GM12872 (cell line): ENCODE data around the gene GAK.

Experiments
- CTCF ChIP-seq: IDR thresholded peaks from 3 replicates; pipeline ENCODE4 v1.5.1; 2011; ENCODE audit warnings: low read depth, mild to moderate bottlenecking, low read length, moderate library complexity; ENCODE audit not compliant: insufficient read depth

GAK gene

GRCh38 chr4:951594-952468 lies 19.7 kb upstream of the GAK start:
- TF ChIP-seq CTCF: no peak

- TF ChIP-seq CTCF: no peak
These were observed 19.1 kb upstream of the GAK start for GRCh38 chr4:951186-951585.

GRCh38 chr4:950136-951020 lies 18.3 kb upstream of the GAK start:
- TF ChIP-seq CTCF: no peak

DNA sequence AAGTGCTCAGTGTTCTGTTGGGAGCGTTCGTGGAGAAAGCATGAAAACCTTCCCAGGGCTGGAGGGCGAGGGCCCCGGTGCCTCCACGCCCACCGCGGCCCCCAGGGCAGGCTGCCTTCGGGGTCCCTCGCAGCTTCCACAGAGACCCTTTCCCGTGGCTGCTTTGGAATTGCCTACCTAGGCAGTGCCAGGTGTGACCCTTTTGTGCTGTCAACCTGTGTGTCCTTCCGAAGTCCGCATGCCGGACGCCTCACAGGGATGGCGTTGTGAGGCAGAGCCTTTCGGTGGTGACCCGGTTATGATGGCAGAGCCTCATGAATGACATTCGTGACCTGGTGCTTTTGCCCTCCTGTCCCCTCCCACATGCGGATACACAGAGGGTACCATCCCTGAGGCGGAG lies 17.5 kb upstream of the GAK start:
- no peak for TF ChIP-seq CTCF

- no peak for TF ChIP-seq CTCF
These were observed 16.8 kb upstream of the GAK start for GRCh38 chr4:948936-949300.

DNA sequence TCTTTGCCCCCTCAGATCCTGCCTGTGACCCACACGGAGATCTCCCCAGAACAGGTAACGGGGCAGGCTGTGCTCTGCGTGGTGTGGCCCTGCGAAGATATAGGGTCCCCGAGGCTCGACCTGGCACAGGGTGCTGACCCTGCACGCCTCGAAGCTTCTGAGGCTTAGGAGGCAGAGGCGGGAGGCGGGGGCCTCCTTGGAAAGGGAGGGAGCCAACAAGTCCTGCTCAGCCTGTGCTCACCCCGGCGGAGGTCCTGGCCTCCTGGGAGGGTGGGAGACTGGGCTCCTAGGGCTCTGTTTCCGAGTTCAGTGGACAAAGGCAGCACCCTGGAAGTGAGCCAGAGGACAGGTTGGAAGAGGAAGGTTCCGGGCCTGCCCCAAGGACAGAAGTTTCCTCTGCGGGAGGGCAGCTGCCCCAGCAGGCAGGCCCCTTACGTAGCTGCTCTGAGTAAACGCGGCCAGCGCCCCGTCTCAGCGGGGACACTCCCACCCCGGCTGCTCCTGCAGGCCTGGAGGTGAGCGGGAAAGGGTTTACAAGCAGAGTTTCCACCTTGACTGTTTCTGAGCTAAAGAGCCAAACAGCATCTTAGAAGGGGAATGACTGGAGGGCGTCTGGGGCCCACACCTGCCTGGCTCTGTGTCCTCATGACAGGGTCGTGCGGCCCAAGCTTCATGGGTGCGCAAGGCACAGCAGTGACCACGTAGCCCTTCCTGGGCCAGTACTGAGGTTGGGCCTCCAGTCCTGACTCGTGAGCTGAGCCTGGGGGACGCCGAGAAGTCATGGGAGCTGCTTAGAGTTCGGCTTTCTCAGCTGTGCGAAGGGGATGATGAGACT lies 16.2 kb upstream of the GAK start:
- TF ChIP-seq CTCF: no peak
